ENCODE results near the gene RHEB. TPM values are rescaled to one million over a fixed set of nuclear protein-coding genes. Genes with fewer than 3 reads are reported as not detected.

Gene RHEB
- total and polyA plus RNA-seq, 2 of the 13 experiments (the other 11 are each of a cell fraction or from before 2014, with no cell fraction given), result 55.0 to 77.6 TPM

GRCh38 chr7:151451156-151451555, 68.5 kb downstream of the RHEB start:
- H3K4me3 ChIP-seq (replicated peaks in 1 of 3; ENCODE audit: insufficient read depth in 1 of 3, low read depth in 2 of 3, low read length in 3 of 3), result no peak overlapping the region
- no TSS peak for BruUV-seq (replicated peaks)
- TF ChIP-seq KAT2B (IDR thresholded peaks at IDR 0.05; ENCODE audit: borderline replicate concordance, low read depth, low read length) (no peak), ZSCAN25 (CRISPR knock-in tag; IDR thresholded peaks at IDR 0.05) (no peak), NFATC3 (CRISPR knock-in tag; IDR thresholded peaks at IDR 0.05) (no peak), SPEN (CRISPR knock-in tag; IDR thresholded peaks at IDR 0.05; ENCODE audit: low read depth) (no peak), PHB2 (IDR thresholded peaks at IDR 0.05; ENCODE audit: partially characterized antibody) (no peak), ZNF883 (CRISPR knock-in tag; IDR thresholded peaks at IDR 0.05; ENCODE audit: not compliant biosample characterization) (no peak)
- H2AFZ ChIP-seq (ENCODE audit: low read length), result no peak overlapping the region
- intact Hi-C loops (cut with micrococcal nuclease; ENCODE audit: unreplicated experiment) (no loop called here), in situ Hi-C loops (cut with HindIII; ENCODE audit: extremely low pct_ligation_motif_present, low pct_unique_long_range_greater_than_20kb) (no loop called here)
- no peak overlapping the region for H3K27ac ChIP-seq (ENCODE audit: extremely low read length, insufficient read depth, low read length)
- WGBS (ENCODE audit: low lambda C conversion rate), result 32% methylated on average over 4 of the region's 5 CpGs
- no peaks in the 10 kb centered on the region for H3K9me3 ChIP-seq (ENCODE audit: low read length)
- H3K4me2 ChIP-seq (ENCODE audit: low read depth, low read length), result no peak overlapping the region
- no peaks in the 10 kb centered on the region for H4K20me1 ChIP-seq (ENCODE audit: insufficient read depth, low read length)
- H3K79me2 ChIP-seq (ENCODE audit: insufficient read depth, low read length), result no peaks in the 10 kb centered on the region
- CTCF ChIA-PET (ENCODE audit: low intra/inter-chr PET ratio, low total read pairs), result no interaction called here
- no peaks in the 10 kb centered on the region for H3K4me1 ChIP-seq (ENCODE audit: insufficient read depth, low read length)
- DNase-seq (ENCODE audit: low spot score) (no peak), ATAC-seq (no peak), FAIRE-seq (no peak)
- no peaks in the 10 kb centered on the region for H3K36me3 ChIP-seq (replicated peaks in 1 of 2; ENCODE audit: control insufficient read depth in 1 of 2, insufficient read depth in 2 of 2, low read length in 2 of 2)
- H3K9ac ChIP-seq (ENCODE audit: insufficient read depth, low read depth, low read length), result no peak overlapping the region
- peaks cover 9 to 42% of the 10 kb centered on the region in 2 experiments; a peak in 4 of 5 replicates for H3K27me3 ChIP-seq (ENCODE audit: control insufficient read depth in 1 of 2, insufficient read depth in 2 of 2, low read length in 2 of 2)
- POLR2A ChIA-PET, result no interaction called here

- no peak overlapping the region for H3K4me2 ChIP-seq (ENCODE audit: low read depth, low read length)
- in situ Hi-C loops (cut with HindIII; ENCODE audit: extremely low pct_ligation_motif_present, low pct_unique_long_range_greater_than_20kb) (loop anchor here (5.0 kb wide), 1 partner anchor 83 kb away; no protein-coding TSS in a partner anchor), intact Hi-C loops (cut with micrococcal nuclease; ENCODE audit: unreplicated experiment) (loop anchor here (5.0 kb wide), 1 partner anchor 43 kb away; no protein-coding TSS in a partner anchor)
- H3K36me3 ChIP-seq (replicated peaks in 1 of 2; ENCODE audit: control insufficient read depth in 1 of 2, insufficient read depth in 2 of 2, low read length in 2 of 2), result no peaks in the 10 kb centered on the region
- H2AFZ ChIP-seq (ENCODE audit: low read length), result no peak overlapping the region
- H3K79me2 ChIP-seq (ENCODE audit: insufficient read depth, low read length), result no peaks in the 10 kb centered on the region
- DNase-seq (ENCODE audit: low spot score) (no peak), ATAC-seq (no peak), FAIRE-seq (no peak)
- H3K4me3 ChIP-seq (replicated peaks in 1 of 3; ENCODE audit: insufficient read depth in 1 of 3, low read depth in 2 of 3, low read length in 3 of 3), result no peak overlapping the region
- CTCF ChIA-PET (ENCODE audit: low intra/inter-chr PET ratio, low total read pairs), result no interaction called here
- no peaks in the 10 kb centered on the region for H3K4me1 ChIP-seq (ENCODE audit: insufficient read depth, low read length)
- H3K9me3 ChIP-seq (ENCODE audit: low read length), result no peaks in the 10 kb centered on the region
- no peaks in the 10 kb centered on the region for H4K20me1 ChIP-seq (ENCODE audit: insufficient read depth, low read length)
- BruUV-seq (replicated peaks), result no TSS peak
- no peak overlapping the region for H3K27ac ChIP-seq (ENCODE audit: extremely low read length, insufficient read depth, low read length)
- H3K9ac ChIP-seq (ENCODE audit: insufficient read depth, low read depth, low read length), result no peak overlapping the region
- H3K27me3 ChIP-seq (ENCODE audit: control insufficient read depth in 1 of 2, insufficient read depth in 2 of 2, low read length in 2 of 2), result peaks cover 7 to 32% of the 10 kb centered on the region in 2 experiments; a peak in 4 of 5 replicates
- 42% methylated on average over 8 of the region's 9 CpGs for WGBS (ENCODE audit: low lambda C conversion rate)
- POLR2A ChIA-PET, result no interaction called here
- TF ChIP-seq FOXO4 (CRISPR knock-in tag; conservative IDR thresholded peaks at IDR 0.05) (no peak), ZBTB44 (CRISPR knock-in tag; IDR thresholded peaks at IDR 0.05) (no peak), ZHX2 (IDR thresholded peaks at IDR 0.05; ENCODE audit: low read depth) (no peak), ZHX2 (CRISPR knock-in tag; IDR thresholded peaks at IDR 0.05; ENCODE audit: borderline replicate concordance) (no peak)
These were observed 69.7 kb downstream of the RHEB start for GRCh38 chr7:151449990-151450389.

All from HepG2 (cell line).